CD14-positive monocyte (primary cell): ENCODE data around the gene DMXL1. TPM values are rescaled to one million over a fixed set of nuclear protein-coding genes. Genes with fewer than 3 reads are reported as not detected.

Experiments used
- DNase-seq, 3 donors: peaks; one replicate each; pipeline ENCODE4 v3.0.0-alpha.2; 2011 to 2022
- H2AFZ ChIP-seq: 2 replicates; pipeline ENCODE4 v1.6.0; 2012; ENCODE audit warnings: mild to moderate bottlenecking, low read depth, low read length, inconsistent platforms; ENCODE audit not compliant: insufficient read depth, poor library complexity, severe bottlenecking
- H3K27ac ChIP-seq, 2 donors: 1 replicate in 1 of 2; 2 replicates in 1 of 2; pipeline ENCODE4 v1.5.1; 2012 to 2013; ENCODE audit warnings: low read length in 2 of 2, control low read depth in 1 of 2, inconsistent platforms in 1 of 2, low read depth in 1 of 2, mild to moderate bottlenecking in 1 of 2
- H3K27me3 ChIP-seq, 2 donors: one replicate each; pipeline versions ENCODE4 v1.6.0 to v1.6.1; 2011 to 2013; ENCODE audit warnings: low read length in 2 of 2; ENCODE audit not compliant: control insufficient read depth in 2 of 2, insufficient read depth in 2 of 2
- H3K36me3 ChIP-seq, 2 donors: replicated peaks in 1 of 2; 1 replicate in 1 of 2; 2 replicates in 1 of 2; pipeline versions ENCODE4 v1.5.1 to v1.6.1; 2012 to 2013; ENCODE audit warnings: low read length in 2 of 2, control low read depth in 1 of 2, inconsistent platforms in 1 of 2, mild to moderate bottlenecking in 1 of 2; ENCODE audit not compliant: insufficient read depth in 2 of 2, control insufficient read depth in 1 of 2
- H3K4me1 ChIP-seq, 2 donors: 1 replicate in 1 of 2; 2 replicates in 1 of 2; pipeline versions ENCODE4 v1.5.1 to v1.6.1; 2012 to 2013; ENCODE audit warnings: low read length in 2 of 2, control low read depth in 1 of 2, inconsistent platforms in 1 of 2, mild to moderate bottlenecking in 1 of 2, moderate library complexity in 1 of 2; ENCODE audit not compliant: insufficient read depth in 2 of 2, control insufficient read depth in 1 of 2
- H3K4me2 ChIP-seq: replicated peaks from 2 replicates; pipeline ENCODE3; 2012; ENCODE audit warnings: low read length, moderate library complexity, mild to moderate bottlenecking; ENCODE audit not compliant: poor library complexity, severe bottlenecking; ENCODE audit errors: extremely low read depth
- H3K4me3 ChIP-seq, 3 experiments: fragments of 200-600 bp in 1 of 3; sonication (generic) in 1 of 3; replicated peaks in 1 of 3; 1 replicate in 2 of 3; 2 replicates in 1 of 3; pipeline ENCODE4 v1.5.1; 2011 to 2013; ENCODE audit warnings: low read length in 3 of 3, mild to moderate bottlenecking in 3 of 3, control low read depth in 2 of 3, low read depth in 2 of 3, inconsistent platforms in 1 of 3, moderate library complexity in 1 of 3
- H3K79me2 ChIP-seq: 2 replicates; pipeline ENCODE4 v1.6.0; 2012; ENCODE audit warnings: mild to moderate bottlenecking, control low read depth, inconsistent platforms, low read length, moderate library complexity; ENCODE audit not compliant: insufficient read depth
- H3K9ac ChIP-seq: 2 replicates; pipeline ENCODE4 v1.6.0; 2017; ENCODE audit warnings: low read length, mild to moderate bottlenecking; ENCODE audit not compliant: insufficient read depth, poor library complexity, severe bottlenecking
- H3K9me3 ChIP-seq, 2 donors: replicated peaks in 1 of 2; 1 replicate in 1 of 2; 2 replicates in 1 of 2; pipeline versions ENCODE4 v1.5.1 to v1.6.1; 2012 to 2013; ENCODE audit warnings: low read length in 2 of 2, control low read depth in 1 of 2; ENCODE audit not compliant: control insufficient read depth in 1 of 2, insufficient read depth in 1 of 2
- H4K20me1 ChIP-seq: 2 replicates; pipeline ENCODE4 v1.6.0; 2012; ENCODE audit warnings: mild to moderate bottlenecking, low read length, control low read depth, moderate library complexity; ENCODE audit not compliant: insufficient read depth
- H3K27ac Mint-ChIP-seq, 7 donors: one replicate each; pipeline ENCODE4 v1.8.0; 2020; ENCODE audit warnings: mild to moderate bottlenecking in 7 of 7, mixed read lengths in 7 of 7, moderate library complexity in 6 of 7, inconsistent platforms in 2 of 7
- H3K27me3 Mint-ChIP-seq, 3 donors: one replicate each; pipeline ENCODE4 v1.8.0; 2021 to 2022; ENCODE audit warnings: low read depth in 3 of 3, mild to moderate bottlenecking in 3 of 3, mixed read lengths in 3 of 3, moderate library complexity in 3 of 3, inconsistent platforms in 1 of 3
- H3K36me3 Mint-ChIP-seq, 2 donors: one replicate each; pipeline ENCODE4 v1.8.0; 2020; ENCODE audit warnings: mixed read lengths in 2 of 2, inconsistent platforms in 1 of 2, mild to moderate bottlenecking in 1 of 2
- H3K4me1 Mint-ChIP-seq: one replicate; pipeline ENCODE4 v1.8.0; 2020; ENCODE audit warnings: mild to moderate bottlenecking, mixed read lengths
- H3K4me3 Mint-ChIP-seq, 2 donors: one replicate each; pipeline ENCODE4 v1.8.0; 2020; ENCODE audit warnings: mild to moderate bottlenecking in 2 of 2, mixed read lengths in 2 of 2, moderate library complexity in 1 of 2
- H3K9me3 Mint-ChIP-seq, 7 donors: one replicate each; pipeline ENCODE4 v1.8.0; 2020 to 2022; ENCODE audit warnings: mixed read lengths in 7 of 7, mild to moderate bottlenecking in 6 of 7, moderate library complexity in 6 of 7, inconsistent platforms in 2 of 7
- CTCF ChIP-seq: fragments of 200-600 bp; IDR thresholded peaks from one replicate; pipeline ENCODE4 v1.8.0; 2022; ENCODE audit warnings: antibody characterized with exemption, mild to moderate bottlenecking
- WGBS: methylation state at CpG from one replicate; pipeline ENCODE4 v1.1.5; 2013; ENCODE audit warnings: missing lambda C conversion rate; ENCODE audit not compliant: insufficient coverage; 5-methylcytosine and 5-hydroxymethylcytosine counted together
- intact Hi-C, 2 donors: fragments of 100-400 bp; cut with micrococcal nuclease; formaldehyde crosslinking; loops; one replicate each; pipeline versions ENCODE4 v1.15.0 to v1.15.1; 2023
- polyA plus RNA-seq, 3 donors: library from polyadenylated mRNA; depleted of rRNA in 1 of 3; unstranded in 2 of 3; stranded (reverse) in 1 of 3; fragments of 300-500 nt in 2 of 3; fragments of >200 nt in 1 of 3; fragmentation: Illumina TruSeq in 2 of 3; gene quantifications; 1 replicate in 2 of 3; 2 replicates in 1 of 3; pipeline ENCODE4 v1.2.3, GENCODE V29; 2012 to 2021

Gene DMXL1
- polyA plus RNA-seq, 3 donors, result 15.5 to 20.5 (median 19.5) TPM

- TF ChIP-seq CTCF, result no peak
- Histone ChIP-seq H3K9ac (no peak overlapping the region), H4K20me1 (peaks cover 5% of the 10 kb centered on the region), H3K27ac (no peak overlapping the region), H3K27me3 (no peaks in the 10 kb centered on the region), H3K4me3 (no peak overlapping the region), H3K4me2 (no peak overlapping the region), H3K9me3 (no peaks in the 10 kb centered on the region), H2AFZ (no peak overlapping the region), H3K36me3 (peaks cover 30 to 64% of the 10 kb centered on the region in 2 donors), H3K4me1 (no peaks in the 10 kb centered on the region), H3K79me2 (no peaks in the 10 kb centered on the region)
- Mint-ChIP-seq H3K27ac (no peak overlapping the region), H3K27me3 (no peaks in the 10 kb centered on the region), H3K4me3 (no peak overlapping the region), H3K9me3 (no peaks in the 10 kb centered on the region), H3K36me3 (peaks cover 54 to 60% of the 10 kb centered on the region in 2 donors), H3K4me1 (no peaks in the 10 kb centered on the region)
- no peak for DNase-seq
- intact Hi-C loops, result no loop called here
These were observed 35.1 kb downstream of the DMXL1 start for GRCh38 chr5:119105971-119106370.

GRCh38 chr5:119112151-119112550, 41.3 kb downstream of the DMXL1 start:
- no peak for DNase-seq
- intact Hi-C loops, result no loop called here
- no peaks in the 10 kb centered on the region for H3K4me1 ChIP-seq
- peaks cover 36 to 90% of the 10 kb centered on the region in 2 donors for H3K36me3 ChIP-seq
- H3K27me3 ChIP-seq, result no peaks in the 10 kb centered on the region
- no peaks in the 10 kb centered on the region for H4K20me1 ChIP-seq
- TF ChIP-seq CTCF, result no peak
- Mint-ChIP-seq H3K36me3 (peaks cover 52 to 74% of the 10 kb centered on the region in 2 donors), H3K4me3 (no peak overlapping the region), H3K9me3 (no peaks in the 10 kb centered on the region), H3K27me3 (no peaks in the 10 kb centered on the region), H3K4me1 (no peaks in the 10 kb centered on the region), H3K27ac (no peak overlapping the region)
- no peak overlapping the region for H3K9ac ChIP-seq
- no peak overlapping the region for H3K27ac ChIP-seq
- H3K9me3 ChIP-seq, result no peaks in the 10 kb centered on the region
- no peak overlapping the region for H3K4me2 ChIP-seq
- H3K79me2 ChIP-seq, result no peaks in the 10 kb centered on the region
- no peak overlapping the region for H3K4me3 ChIP-seq
- no CpG with 5 or more reads among the region's 5 CpGs for WGBS
- H2AFZ ChIP-seq, result no peak overlapping the region
